ENCODE measurements around the gene ERICH6B.

The ERICH6B gene

DNA sequence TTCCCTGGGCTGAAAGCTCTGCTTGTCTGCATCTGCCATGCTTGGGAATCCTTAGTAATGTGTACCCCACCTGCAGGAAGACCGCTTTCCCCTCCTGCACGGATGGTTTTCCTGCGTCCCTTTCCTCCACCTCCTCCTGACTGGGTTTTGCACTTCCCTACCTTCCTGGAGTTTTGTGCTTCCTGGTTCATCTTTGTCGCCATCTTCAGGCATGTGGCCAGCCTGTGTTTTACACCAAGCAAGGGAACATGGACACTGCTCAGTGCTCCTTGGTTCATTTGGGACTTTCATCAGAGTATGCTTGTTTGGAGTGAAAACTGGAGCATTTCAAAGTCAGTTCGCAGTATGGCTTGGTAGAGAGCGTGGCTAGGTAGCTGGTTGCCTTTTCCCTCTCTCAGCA, 30.7 kb downstream of the ERICH6B start:
- no peak overlapping the region for H3K27ac ChIP-seq (ENCODE audit: insufficient read depth, low read length, poor library complexity, severe bottlenecking)
- no peaks in the 10 kb centered on the region for H3K9me3 ChIP-seq (ENCODE audit: control insufficient read depth, low read length)
- H3K36me3 ChIP-seq (ENCODE audit: control insufficient read depth, insufficient read depth, low read length): no peaks in the 10 kb centered on the region
- H3K27me3 ChIP-seq (replicated peaks; ENCODE audit: control insufficient read depth, insufficient read depth, low read length, poor library complexity, severe bottlenecking): no peaks in the 10 kb centered on the region
- DNase-seq: no peak
- no peak overlapping the region for H3K4me3 ChIP-seq (ENCODE audit: insufficient read depth, low read depth, low read length, poor library complexity, severe bottlenecking)
- no peaks in the 10 kb centered on the region for H3K4me1 ChIP-seq (ENCODE audit: control insufficient read depth, insufficient read depth, low read length, poor library complexity, severe bottlenecking)

- no peak for DNase-seq
Measured at GRCh38 chr13:45582408-45583076, 33.0 kb downstream of the ERICH6B start.

GRCh38 chr13:45576466-45576865, 39.1 kb downstream of the ERICH6B start:
- Histone ChIP-seq H3K27me3 (replicated peaks; ENCODE audit: control insufficient read depth, insufficient read depth, low read length, poor library complexity, severe bottlenecking) (peaks cover 6% of the 10 kb centered on the region), H3K27ac (ENCODE audit: insufficient read depth, low read length, poor library complexity, severe bottlenecking) (no peak overlapping the region), H3K4me1 (ENCODE audit: control insufficient read depth, insufficient read depth, low read length, poor library complexity, severe bottlenecking) (no peaks in the 10 kb centered on the region), H3K9me3 (ENCODE audit: control insufficient read depth, low read length) (no peaks in the 10 kb centered on the region), H3K4me3 (ENCODE audit: insufficient read depth, low read depth, low read length, poor library complexity, severe bottlenecking) (no peak overlapping the region), H3K36me3 (ENCODE audit: control insufficient read depth, insufficient read depth, low read length) (no peaks in the 10 kb centered on the region)
- no peak for DNase-seq

More at GRCh38 chr13:45582408-45583076, 33.0 kb downstream of the ERICH6B start:
- H3K4me3 ChIP-seq (ENCODE audit: insufficient read depth, low read depth, low read length, poor library complexity, severe bottlenecking): no peak overlapping the region
- no peaks in the 10 kb centered on the region for H3K36me3 ChIP-seq (ENCODE audit: control insufficient read depth, insufficient read depth, low read length)
- no peaks in the 10 kb centered on the region for H3K4me1 ChIP-seq (ENCODE audit: control insufficient read depth, insufficient read depth, low read length, poor library complexity, severe bottlenecking)
- no peak overlapping the region for H3K27ac ChIP-seq (ENCODE audit: insufficient read depth, low read length, poor library complexity, severe bottlenecking)
- H3K9me3 ChIP-seq (ENCODE audit: control insufficient read depth, low read length): no peaks in the 10 kb centered on the region
- H3K27me3 ChIP-seq (replicated peaks; ENCODE audit: control insufficient read depth, insufficient read depth, low read length, poor library complexity, severe bottlenecking): no peaks in the 10 kb centered on the region

GRCh38 chr13:45575830-45576180, 39.7 kb downstream of the ERICH6B start:
- no peaks in the 10 kb centered on the region for H3K36me3 ChIP-seq (ENCODE audit: control insufficient read depth, insufficient read depth, low read length)
- H3K27ac ChIP-seq (ENCODE audit: insufficient read depth, low read length, poor library complexity, severe bottlenecking): no peak overlapping the region
- DNase-seq: no peak
- H3K4me1 ChIP-seq (ENCODE audit: control insufficient read depth, insufficient read depth, low read length, poor library complexity, severe bottlenecking): no peaks in the 10 kb centered on the region
- H3K27me3 ChIP-seq (replicated peaks; ENCODE audit: control insufficient read depth, insufficient read depth, low read length, poor library complexity, severe bottlenecking): peaks cover 6% of the 10 kb centered on the region
- no peak overlapping the region for H3K4me3 ChIP-seq (ENCODE audit: insufficient read depth, low read depth, low read length, poor library complexity, severe bottlenecking)
- no peaks in the 10 kb centered on the region for H3K9me3 ChIP-seq (ENCODE audit: control insufficient read depth, low read length)

GRCh38 chr13:45575146-45575829, 40.3 kb downstream of the ERICH6B start:
- peaks cover 6% of the 10 kb centered on the region for H3K27me3 ChIP-seq (replicated peaks; ENCODE audit: control insufficient read depth, insufficient read depth, low read length, poor library complexity, severe bottlenecking)

GRCh38 chr13:45565331-45565730, 50.2 kb downstream of the ERICH6B start:
- Histone ChIP-seq H3K27ac (ENCODE audit: insufficient read depth, low read length, poor library complexity, severe bottlenecking) (no peak overlapping the region), H3K9me3 (ENCODE audit: control insufficient read depth, low read length) (no peaks in the 10 kb centered on the region), H3K27me3 (replicated peaks; ENCODE audit: control insufficient read depth, insufficient read depth, low read length, poor library complexity, severe bottlenecking) (no peaks in the 10 kb centered on the region)

More at GRCh38 chr13:45575146-45575829, 40.3 kb downstream of the ERICH6B start:
- no peak overlapping the region for H3K27ac ChIP-seq (ENCODE audit: insufficient read depth, low read length, poor library complexity, severe bottlenecking)
- no peaks in the 10 kb centered on the region for H3K4me1 ChIP-seq (ENCODE audit: control insufficient read depth, insufficient read depth, low read length, poor library complexity, severe bottlenecking)
- no peak overlapping the region for H3K4me3 ChIP-seq (ENCODE audit: insufficient read depth, low read depth, low read length, poor library complexity, severe bottlenecking)
- H3K9me3 ChIP-seq (ENCODE audit: control insufficient read depth, low read length): no peaks in the 10 kb centered on the region
- no peak for DNase-seq
- H3K36me3 ChIP-seq (ENCODE audit: control insufficient read depth, insufficient read depth, low read length): no peaks in the 10 kb centered on the region

GRCh38 chr13:45564133-45564776, 51.3 kb downstream of the ERICH6B start:
- Histone ChIP-seq H3K4me3 (ENCODE audit: insufficient read depth, low read depth, low read length, poor library complexity, severe bottlenecking) (no peak overlapping the region), H3K27me3 (replicated peaks; ENCODE audit: control insufficient read depth, insufficient read depth, low read length, poor library complexity, severe bottlenecking) (no peaks in the 10 kb centered on the region), H3K27ac (ENCODE audit: insufficient read depth, low read length, poor library complexity, severe bottlenecking) (no peak overlapping the region), H3K4me1 (ENCODE audit: control insufficient read depth, insufficient read depth, low read length, poor library complexity, severe bottlenecking) (no peaks in the 10 kb centered on the region), H3K36me3 (ENCODE audit: control insufficient read depth, insufficient read depth, low read length) (no peaks in the 10 kb centered on the region), H3K9me3 (ENCODE audit: control insufficient read depth, low read length) (no peaks in the 10 kb centered on the region)
- DNase-seq: no peak

More at GRCh38 chr13:45565331-45565730, 50.2 kb downstream of the ERICH6B start:
- H3K4me3 ChIP-seq (ENCODE audit: insufficient read depth, low read depth, low read length, poor library complexity, severe bottlenecking): no peak overlapping the region
- H3K4me1 ChIP-seq (ENCODE audit: control insufficient read depth, insufficient read depth, low read length, poor library complexity, severe bottlenecking): no peaks in the 10 kb centered on the region
- no peak for DNase-seq
- no peaks in the 10 kb centered on the region for H3K36me3 ChIP-seq (ENCODE audit: control insufficient read depth, insufficient read depth, low read length)

- no peaks in the 10 kb centered on the region for H3K9me3 ChIP-seq (ENCODE audit: control insufficient read depth, low read length)
- no peak overlapping the region for H3K4me3 ChIP-seq (ENCODE audit: insufficient read depth, low read depth, low read length, poor library complexity, severe bottlenecking)
- no peaks in the 10 kb centered on the region for H3K27me3 ChIP-seq (replicated peaks; ENCODE audit: control insufficient read depth, insufficient read depth, low read length, poor library complexity, severe bottlenecking)
- DNase-seq: no peak
- no peaks in the 10 kb centered on the region for H3K36me3 ChIP-seq (ENCODE audit: control insufficient read depth, insufficient read depth, low read length)
- H3K27ac ChIP-seq (ENCODE audit: insufficient read depth, low read length, poor library complexity, severe bottlenecking): no peak overlapping the region
- no peaks in the 10 kb centered on the region for H3K4me1 ChIP-seq (ENCODE audit: control insufficient read depth, insufficient read depth, low read length, poor library complexity, severe bottlenecking)
Measured at GRCh38 chr13:45554604-45555109, 60.9 kb downstream of the ERICH6B start.

DNA sequence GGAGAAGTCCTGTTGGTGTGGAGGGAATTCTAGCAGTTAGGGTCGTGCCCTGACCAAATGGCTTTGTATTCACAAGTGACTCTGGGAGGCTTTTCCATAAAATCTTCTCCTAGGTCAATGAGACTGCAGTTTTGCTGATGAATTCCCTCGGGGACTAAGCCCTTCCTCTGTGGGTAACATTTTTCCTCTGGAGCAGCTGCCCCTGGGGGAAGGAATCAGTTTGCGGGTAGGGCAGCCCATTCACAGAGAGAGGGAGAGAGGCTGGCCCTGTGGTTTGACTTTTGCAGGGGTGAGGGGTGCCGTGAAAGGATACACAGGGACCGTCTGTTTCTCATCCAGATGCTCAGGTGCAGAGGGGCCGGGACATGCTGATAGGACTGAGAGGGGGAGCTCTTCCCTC, 67.3 kb downstream of the ERICH6B start:
- no peak overlapping the region for H3K27ac ChIP-seq (ENCODE audit: insufficient read depth, low read length, poor library complexity, severe bottlenecking)
- no peaks in the 10 kb centered on the region for H3K9me3 ChIP-seq (ENCODE audit: control insufficient read depth, low read length)
- H3K4me1 ChIP-seq (ENCODE audit: control insufficient read depth, insufficient read depth, low read length, poor library complexity, severe bottlenecking): no peaks in the 10 kb centered on the region
- no peak overlapping the region for H3K4me3 ChIP-seq (ENCODE audit: insufficient read depth, low read depth, low read length, poor library complexity, severe bottlenecking)
- no peak for DNase-seq
- H3K36me3 ChIP-seq (ENCODE audit: control insufficient read depth, insufficient read depth, low read length): no peaks in the 10 kb centered on the region
- H3K27me3 ChIP-seq (replicated peaks; ENCODE audit: control insufficient read depth, insufficient read depth, low read length, poor library complexity, severe bottlenecking): no peaks in the 10 kb centered on the region

DNA sequence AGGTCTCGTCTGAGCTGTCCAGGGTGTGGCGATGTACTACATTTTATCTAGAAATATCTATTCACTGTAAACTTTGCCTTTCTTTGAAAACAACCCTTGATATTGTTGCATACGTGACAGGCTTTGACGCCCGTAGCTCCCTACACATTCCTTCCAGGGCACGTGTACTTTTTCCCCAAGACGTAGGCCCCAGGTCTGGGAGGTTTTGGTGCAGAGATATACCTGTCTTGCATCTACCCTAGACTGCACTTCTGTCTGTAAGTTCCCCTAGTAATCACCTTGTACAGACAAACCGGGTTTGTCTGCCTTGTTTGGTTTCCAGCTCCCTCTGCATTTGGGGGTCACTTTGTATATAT, 69.2 kb downstream of the ERICH6B start:
- H3K27ac ChIP-seq (ENCODE audit: insufficient read depth, low read length, poor library complexity, severe bottlenecking): no peak overlapping the region
- no peaks in the 10 kb centered on the region for H3K4me1 ChIP-seq (ENCODE audit: control insufficient read depth, insufficient read depth, low read length, poor library complexity, severe bottlenecking)
- no peaks in the 10 kb centered on the region for H3K9me3 ChIP-seq (ENCODE audit: control insufficient read depth, low read length)
- H3K36me3 ChIP-seq (ENCODE audit: control insufficient read depth, insufficient read depth, low read length): no peaks in the 10 kb centered on the region
- no peak overlapping the region for H3K4me3 ChIP-seq (ENCODE audit: insufficient read depth, low read depth, low read length, poor library complexity, severe bottlenecking)
- no peak for DNase-seq
- no peaks in the 10 kb centered on the region for H3K27me3 ChIP-seq (replicated peaks; ENCODE audit: control insufficient read depth, insufficient read depth, low read length, poor library complexity, severe bottlenecking)

Data from effector memory CD4-positive, alpha-beta T cell (primary cell).